Mesothelial cell of epicardium (in vitro differentiated cells): ENCODE results near the gene PARD3B. TPM values are rescaled to one million over a fixed set of nuclear protein-coding genes. Genes with fewer than 3 reads are reported as not detected.

Experiments used
- DNase-seq, 2 experiments: peaks; one replicate each; pipeline ENCODE4 v3.0.0; 2021; ENCODE audit warnings: low spot score in 2 of 2; ENCODE audit not compliant: unreplicated experiment in 2 of 2
- H3K27ac Mint-ChIP-seq: 2 replicates; pipeline ENCODE4 v1.8.0; 2021; ENCODE audit warnings: mixed read lengths
- H3K27me3 Mint-ChIP-seq: 2 replicates; pipeline ENCODE4 v1.8.0; 2021; ENCODE audit warnings: low read depth, mixed read lengths
- H3K36me3 Mint-ChIP-seq: 2 replicates; pipeline ENCODE4 v1.8.0; 2021; ENCODE audit warnings: mixed read lengths
- H3K4me1 Mint-ChIP-seq: 2 replicates; pipeline ENCODE4 v1.8.0; 2021; ENCODE audit warnings: mixed read lengths
- H3K4me3 Mint-ChIP-seq: 2 replicates; pipeline ENCODE4 v1.8.0; 2021; ENCODE audit warnings: mild to moderate bottlenecking, moderate library complexity, mixed read lengths
- H3K9me3 Mint-ChIP-seq: 2 replicates; pipeline ENCODE4 v1.8.0; 2021; ENCODE audit warnings: mixed read lengths
- total RNA-seq: library from RNA; stranded (reverse); gene quantifications from 3 replicates; pipeline ENCODE4 v1.2.1, GENCODE V29; 2021
- TF ChIP-seq, protein P1 (sequence below): fragments of 200-600 bp; sonication (generic); IDR thresholded peaks from one replicate; pipeline ENCODE4 v1.5.0; 2021; ENCODE audit warnings: antibody characterized with exemption; ENCODE audit not compliant: unreplicated experiment

The PARD3B gene
- total RNA-seq, 1 donor from 2014 or later = 23.4 TPM

DNA sequence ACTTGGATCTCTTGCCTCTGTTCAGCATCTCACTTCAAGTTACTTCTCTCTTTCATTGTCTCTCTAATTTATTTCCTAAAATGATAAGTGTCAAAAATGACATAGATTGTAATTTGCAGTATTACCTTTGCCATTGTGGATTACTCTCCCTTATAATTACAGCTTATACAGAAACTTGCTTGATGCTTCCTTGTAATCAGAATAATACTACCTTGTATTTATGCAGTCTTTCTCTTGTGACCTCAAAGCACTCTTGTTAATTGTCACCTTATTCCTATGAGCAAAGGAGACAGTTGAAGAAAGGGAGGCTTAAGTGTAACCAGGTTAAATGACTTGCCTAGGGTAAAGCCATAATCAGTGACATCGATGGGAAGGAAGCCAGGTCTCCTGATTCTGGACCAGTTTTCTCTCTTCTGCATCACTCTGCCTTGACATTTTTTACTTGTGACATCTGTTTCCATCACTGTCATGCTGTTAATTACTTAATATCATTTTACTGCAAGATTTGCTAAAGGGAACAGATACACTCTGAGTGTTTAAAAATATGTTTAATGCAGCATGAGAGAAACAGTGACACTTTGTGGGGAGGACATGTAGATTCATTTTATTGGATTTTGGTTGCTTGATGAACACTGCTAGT lies 388.6 kb downstream of the PARD3B start:
- peaks cover 27% of the 10 kb centered on the region for H3K4me1 Mint-ChIP-seq
- no peak overlapping the region for H3K27ac Mint-ChIP-seq
- H3K27me3 Mint-ChIP-seq = no peaks in the 10 kb centered on the region
- DNase-seq = no peak
- TF ChIP-seq, protein P1, sequence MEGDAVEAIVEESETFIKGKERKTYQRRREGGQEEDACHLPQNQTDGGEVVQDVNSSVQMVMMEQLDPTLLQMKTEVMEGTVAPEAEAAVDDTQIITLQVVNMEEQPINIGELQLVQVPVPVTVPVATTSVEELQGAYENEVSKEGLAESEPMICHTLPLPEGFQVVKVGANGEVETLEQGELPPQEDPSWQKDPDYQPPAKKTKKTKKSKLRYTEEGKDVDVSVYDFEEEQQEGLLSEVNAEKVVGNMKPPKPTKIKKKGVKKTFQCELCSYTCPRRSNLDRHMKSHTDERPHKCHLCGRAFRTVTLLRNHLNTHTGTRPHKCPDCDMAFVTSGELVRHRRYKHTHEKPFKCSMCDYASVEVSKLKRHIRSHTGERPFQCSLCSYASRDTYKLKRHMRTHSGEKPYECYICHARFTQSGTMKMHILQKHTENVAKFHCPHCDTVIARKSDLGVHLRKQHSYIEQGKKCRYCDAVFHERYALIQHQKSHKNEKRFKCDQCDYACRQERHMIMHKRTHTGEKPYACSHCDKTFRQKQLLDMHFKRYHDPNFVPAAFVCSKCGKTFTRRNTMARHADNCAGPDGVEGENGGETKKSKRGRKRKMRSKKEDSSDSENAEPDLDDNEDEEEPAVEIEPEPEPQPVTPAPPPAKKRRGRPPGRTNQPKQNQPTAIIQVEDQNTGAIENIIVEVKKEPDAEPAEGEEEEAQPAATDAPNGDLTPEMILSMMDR = no peak
- no peak overlapping the region for H3K4me3 Mint-ChIP-seq
- no peaks in the 10 kb centered on the region for H3K36me3 Mint-ChIP-seq
- no peaks in the 10 kb centered on the region for H3K9me3 Mint-ChIP-seq

DNA sequence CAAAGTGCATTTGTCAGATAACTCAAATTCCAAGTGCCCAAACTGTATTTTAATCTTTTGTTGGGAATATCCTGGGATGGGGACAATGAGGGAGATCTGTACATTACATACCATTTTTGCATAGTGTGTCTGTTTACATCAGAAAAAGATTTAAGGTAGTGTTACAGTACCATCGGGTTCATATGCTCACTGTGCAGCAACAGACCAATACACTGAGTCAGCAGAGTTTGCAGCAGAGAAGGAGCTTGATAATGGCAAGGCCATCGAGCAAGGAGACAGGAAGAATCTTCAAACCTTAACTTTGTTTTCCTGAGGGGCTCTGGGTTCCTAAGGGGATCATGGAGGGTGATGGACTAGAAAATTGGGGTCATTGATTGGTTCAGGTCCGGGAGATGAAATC lies 399.7 kb downstream of the PARD3B start:
- DNase-seq = no peak
- Mint-ChIP-seq H3K27me3 (no peaks in the 10 kb centered on the region), H3K9me3 (peaks cover 29% of the 10 kb centered on the region), H3K27ac (no peak overlapping the region), H3K36me3 (peaks cover 19% of the 10 kb centered on the region), H3K4me3 (no peak overlapping the region), H3K4me1 (peaks cover 18% of the 10 kb centered on the region)
- TF ChIP-seq, protein P1 = no peak

DNA sequence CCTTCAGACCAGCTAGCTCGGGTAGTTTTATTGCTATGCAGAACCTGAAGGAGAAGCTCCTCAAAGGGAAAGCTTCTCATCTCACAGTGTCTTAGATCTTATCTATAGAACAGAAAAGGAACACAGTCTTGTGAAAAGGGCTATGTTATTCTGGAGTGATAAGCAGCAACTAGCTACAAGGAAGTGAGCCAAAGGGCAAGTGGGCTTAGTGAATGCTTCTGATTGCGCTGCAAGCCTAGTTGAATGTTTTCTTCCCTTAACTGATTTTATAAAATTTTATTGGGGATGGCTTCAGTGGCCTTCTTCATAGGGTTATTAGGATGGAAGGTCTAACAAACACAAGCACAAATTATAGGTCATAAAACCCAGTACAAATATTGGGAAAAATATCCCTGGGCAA lies 400.1 kb downstream of the PARD3B start:
- H3K4me3 Mint-ChIP-seq = no peak overlapping the region

DNA sequence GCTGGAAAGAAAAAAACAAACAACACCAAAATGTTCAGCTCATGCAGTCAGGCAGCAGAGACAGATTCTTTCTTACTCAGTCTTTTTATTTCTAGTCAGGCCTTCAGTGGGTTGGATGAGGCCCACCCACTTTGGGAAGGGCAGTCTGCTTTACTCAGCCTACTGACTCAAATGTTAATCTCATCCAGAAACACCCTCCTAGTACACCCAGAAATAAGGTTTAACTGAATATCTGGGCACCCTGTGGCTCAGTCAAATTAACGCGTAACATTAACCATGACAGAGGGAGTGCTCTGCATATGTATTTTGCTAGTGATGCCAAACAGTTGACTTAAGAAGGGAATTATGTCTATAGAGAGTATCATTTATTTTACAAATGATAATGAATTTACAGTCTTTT lies 401.6 kb downstream of the PARD3B start:
- Mint-ChIP-seq H3K4me1 (peaks cover 10% of the 10 kb centered on the region), H3K4me3 (no peak overlapping the region), H3K27ac (no peak overlapping the region)

More for the DNA sequence above, 400.1 kb downstream of the PARD3B start:
- DNase-seq = no peak
- no peak overlapping the region for H3K27ac Mint-ChIP-seq
- H3K36me3 Mint-ChIP-seq = peaks cover 19% of the 10 kb centered on the region
- no peaks in the 10 kb centered on the region for H3K27me3 Mint-ChIP-seq
- H3K4me1 Mint-ChIP-seq = peaks cover 13% of the 10 kb centered on the region
- TF ChIP-seq, protein P1 = no peak
- peaks cover 29% of the 10 kb centered on the region for H3K9me3 Mint-ChIP-seq

DNA sequence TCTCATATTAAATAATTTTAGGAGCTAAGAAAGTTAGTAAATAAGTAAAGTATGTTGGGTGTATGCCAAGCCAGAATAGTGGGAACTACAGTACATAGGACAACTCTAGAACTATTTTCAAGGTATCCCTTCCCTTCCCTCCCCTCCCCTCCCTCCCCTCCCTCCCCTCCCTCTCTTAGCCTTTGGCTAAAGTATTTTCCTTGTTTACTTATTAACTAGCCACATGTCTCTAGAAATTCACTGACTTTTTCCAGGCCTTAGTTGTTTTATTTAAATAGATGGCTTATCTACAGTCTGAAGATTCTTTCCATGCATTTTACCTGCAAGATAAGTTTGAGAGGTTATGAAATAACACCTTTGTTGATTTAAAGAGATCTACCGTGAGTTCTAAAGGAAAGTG lies 402.1 kb downstream of the PARD3B start:
- TF ChIP-seq, protein P1 = no peak
- H3K9me3 Mint-ChIP-seq = peaks cover 29% of the 10 kb centered on the region
- H3K4me1 Mint-ChIP-seq = peaks cover 10% of the 10 kb centered on the region
- peak overlapping the region; percentile 31 for H3K27ac Mint-ChIP-seq
- H3K27me3 Mint-ChIP-seq = no peaks in the 10 kb centered on the region
- no peak for DNase-seq
- no peak overlapping the region for H3K4me3 Mint-ChIP-seq
- H3K36me3 Mint-ChIP-seq = peaks cover 19% of the 10 kb centered on the region

More for the DNA sequence above, 401.6 kb downstream of the PARD3B start:
- Mint-ChIP-seq H3K9me3 (peaks cover 29% of the 10 kb centered on the region), H3K36me3 (peaks cover 19% of the 10 kb centered on the region), H3K27me3 (no peaks in the 10 kb centered on the region)
- no peak for DNase-seq
- TF ChIP-seq, protein P1 = no peak
